Activated CD8-positive, alpha-beta T cell treated with anti-CD3 and anti-CD28 coated beads for 36 hours (primary cell): ENCODE results near the gene MICAL2. TPM values are rescaled to one million over a fixed set of nuclear protein-coding genes. Genes with fewer than 3 reads are reported as not detected.

Source experiments
- ATAC-seq: fragments of 200-7000 bp; cut with Tn5 transposase; one replicate; pipeline ENCODE4 v1.10.0; 2021; ENCODE audit warnings: mild to moderate bottlenecking, moderate library complexity
- CTCF ChIA-PET: fragments of 350-600 bp; sonication (Branson Sonifier 250); formaldehyde crosslinking; loops from one replicate; lab custom pipeline; 2021; ENCODE audit warnings: antibody characterized with exemption; lab: Charles Lee
- POLR2A ChIA-PET: fragments of 350-600 bp; sonication (Branson Sonifier 250); formaldehyde crosslinking; loops from one replicate; lab custom pipeline; 2021; ENCODE audit warnings: antibody characterized with exemption; lab: Charles Lee
- DNase-seq: peaks from one replicate; pipeline ENCODE4 v3.0.0-alpha.2; 2020
- H3K27ac Mint-ChIP-seq: one replicate; pipeline ENCODE4 v1.8.0; 2021; ENCODE audit warnings: mild to moderate bottlenecking, mixed read lengths
- H3K27me3 Mint-ChIP-seq: one replicate; pipeline ENCODE4 v1.8.0; 2021; ENCODE audit warnings: mixed read lengths
- H3K36me3 Mint-ChIP-seq: one replicate; pipeline ENCODE4 v1.8.0; 2021; ENCODE audit warnings: low read depth, mixed read lengths
- H3K4me1 Mint-ChIP-seq: one replicate; pipeline ENCODE4 v1.8.0; 2021; ENCODE audit warnings: low read depth, mixed read lengths
- H3K4me3 Mint-ChIP-seq: one replicate; pipeline ENCODE4 v1.8.0; 2021; ENCODE audit warnings: mild to moderate bottlenecking, moderate library complexity, mixed read lengths
- H3K9me3 Mint-ChIP-seq: one replicate; pipeline ENCODE4 v1.8.0; 2021; ENCODE audit warnings: mixed read lengths
- CTCF ChIP-seq: fragments of 200-600 bp; IDR thresholded peaks from one replicate; pipeline ENCODE4 v1.8.0; 2022; ENCODE audit warnings: antibody characterized with exemption, mild to moderate bottlenecking
- intact Hi-C: fragments of 100-400 bp; cut with micrococcal nuclease; formaldehyde crosslinking; loops from one replicate; pipeline ENCODE4 v1.10.0; 2022
- total RNA-seq, 2 experiments: library from RNA; stranded (reverse); gene quantifications; one replicate each; pipeline ENCODE4 v1.2.3, GENCODE V29; 2021

MICAL2 gene
- total RNA-seq, 2 experiments from 2014 or later: 99.8 to 105 TPM

GRCh38 chr11:12170984-12171383 is 60.6 kb downstream of the MICAL2 start:
- H3K27ac Mint-ChIP-seq: no peak overlapping the region

GRCh38 chr11:12171921-12172320 is 61.5 kb downstream of the MICAL2 start:
- Mint-ChIP-seq H3K4me1 (peaks cover 52% of the 10 kb centered on the region), H3K36me3 (peaks cover 33% of the 10 kb centered on the region), H3K27me3 (no peaks in the 10 kb centered on the region), H3K27ac (no peak overlapping the region), H3K4me3 (no peak overlapping the region), H3K9me3 (peaks cover 11% of the 10 kb centered on the region)
- ATAC-seq (no peak), DNase-seq (no peak)
- intact Hi-C loops: loop anchor here (5.0 kb wide), 1 partner anchor 65 kb away; no protein-coding TSS in a partner anchor
- ChIA-PET POLR2A (interaction anchor here (0.6 to 2.1 kb wide), 7 partner anchors 12 to 35 kb away, joined by 3 to 6 read pairs (median 3); no protein-coding TSS in a partner anchor), CTCF (interaction anchor here (0.7 to 1.9 kb wide), 4 partner anchors 9 to 65 kb away, joined by 3 to 6 read pairs (median 4); no protein-coding TSS in a partner anchor)
- no peak for TF ChIP-seq CTCF

More at GRCh38 chr11:12170984-12171383, 60.6 kb downstream of the MICAL2 start:
- no peak for TF ChIP-seq CTCF
- H3K36me3 Mint-ChIP-seq: peaks cover 26% of the 10 kb centered on the region
- peaks cover 5% of the 10 kb centered on the region for H3K9me3 Mint-ChIP-seq
- ChIA-PET CTCF (interaction anchor here (1.5 to 1.6 kb wide), 2 partner anchors 14 to 66 kb away, joined by 3 to 6 read pairs; no protein-coding TSS in a partner anchor), POLR2A (interaction anchor here (1.1 kb wide), 1 partner anchor 20 kb away, joined by 3 read pairs; no protein-coding TSS in a partner anchor)
- H3K4me1 Mint-ChIP-seq: peaks cover 50% of the 10 kb centered on the region
- H3K4me3 Mint-ChIP-seq: no peak overlapping the region
- DNase-seq (no peak), ATAC-seq (no peak)
- intact Hi-C loops: loop anchor here (5.0 kb wide), 1 partner anchor 66 kb away; no protein-coding TSS in a partner anchor
- H3K27me3 Mint-ChIP-seq: no peaks in the 10 kb centered on the region

- intact Hi-C loops: loop anchor here (5.0 kb wide), 1 partner anchor 65 kb away; no protein-coding TSS in a partner anchor
- H3K4me1 Mint-ChIP-seq: peaks cover 53% of the 10 kb centered on the region
- ChIA-PET CTCF (interaction anchor here (0.6 to 1.9 kb wide), 5 partner anchors 9 to 110 kb away, joined by 3 to 5 read pairs (median 3); no protein-coding TSS in a partner anchor), POLR2A (interaction anchor here (0.7 to 2.1 kb wide), 8 partner anchors 10 to 51 kb away, joined by 3 to 8 read pairs (median 4); no protein-coding TSS in a partner anchor)
- H3K9me3 Mint-ChIP-seq: peaks cover 11% of the 10 kb centered on the region
- ATAC-seq (no peak), DNase-seq (no peak)
- no peak for TF ChIP-seq CTCF
- peak overlapping the region; percentile 39 for H3K27ac Mint-ChIP-seq
- no peaks in the 10 kb centered on the region for H3K27me3 Mint-ChIP-seq
- H3K36me3 Mint-ChIP-seq: peaks cover 37% of the 10 kb centered on the region
- H3K4me3 Mint-ChIP-seq: no peak overlapping the region
Measured at GRCh38 chr11:12172493-12173013, 62.2 kb downstream of the MICAL2 start.

DNA sequence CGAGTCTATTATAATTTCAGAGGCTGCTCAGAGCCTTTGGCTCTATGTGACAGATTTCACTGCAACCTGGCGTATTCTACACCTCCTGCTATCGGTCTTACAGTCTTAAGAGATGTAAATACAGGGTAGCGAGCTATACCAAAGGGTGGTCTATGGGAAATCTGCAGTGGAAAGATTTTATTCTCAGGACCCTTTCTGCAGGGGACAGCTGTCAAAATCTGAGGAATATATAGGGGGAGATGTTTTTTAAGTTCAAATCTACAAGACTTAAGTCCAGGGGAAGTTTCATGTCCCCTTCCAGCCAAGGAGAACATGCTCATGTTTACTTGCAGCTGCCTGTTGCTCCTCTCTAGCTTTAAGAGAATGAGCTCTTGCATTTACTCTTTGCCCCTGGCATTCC is 62.7 kb downstream of the MICAL2 start:
- POLR2A ChIA-PET: interaction anchor here (0.7 to 2.1 kb wide), 7 partner anchors 10 to 51 kb away, joined by 3 to 8 read pairs (median 5); no protein-coding TSS in a partner anchor
- H3K4me1 Mint-ChIP-seq: peaks cover 57% of the 10 kb centered on the region

More for the DNA sequence above, 62.7 kb downstream of the MICAL2 start:
- no peak for DNase-seq
- ATAC-seq: no peak
- no peak for TF ChIP-seq CTCF
- H3K27me3 Mint-ChIP-seq: no peaks in the 10 kb centered on the region
- H3K9me3 Mint-ChIP-seq: peaks cover 11% of the 10 kb centered on the region
- intact Hi-C loops: loop anchor here (5.0 kb wide), 1 partner anchor 64 kb away; no protein-coding TSS in a partner anchor
- CTCF ChIA-PET: interaction anchor here (0.6 to 1.9 kb wide), 5 partner anchors 9 to 109 kb away, joined by 3 to 5 read pairs (median 3); no protein-coding TSS in a partner anchor
- H3K36me3 Mint-ChIP-seq: peaks cover 41% of the 10 kb centered on the region
- peak overlapping the region; percentile 89 for H3K27ac Mint-ChIP-seq
- H3K4me3 Mint-ChIP-seq: no peak overlapping the region
